SIG-M5 treated with dmso at 0.1 percent for 504 hours (cell line): ENCODE measurements around the gene TTC16.

Experiments used
- DNase-seq: peaks from one replicate; lab custom pipeline; 2025; ENCODE audit not compliant: unreplicated experiment; lab: John Stamatoyannopoulos, UW

Gene TTC16

DNA sequence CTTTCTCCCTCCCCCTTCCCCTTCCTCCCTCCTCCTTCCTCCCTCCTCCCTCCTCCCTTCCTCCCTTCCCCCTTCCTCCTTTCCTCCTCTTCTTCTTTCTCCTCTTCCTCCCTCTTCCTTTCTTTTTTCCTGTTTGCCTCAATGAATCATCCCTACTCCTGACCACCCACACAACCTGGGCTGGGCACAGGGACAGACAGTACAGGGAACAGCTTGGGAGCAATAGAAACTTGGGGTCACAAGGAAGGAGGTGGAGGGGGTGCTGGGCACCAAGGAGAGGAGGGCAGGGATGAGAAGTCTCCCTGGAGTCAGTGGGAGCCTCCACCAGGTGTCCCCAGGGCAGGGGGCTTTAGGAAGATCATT, 5.0 kb downstream of the TTC16 start:
- DNase-seq, result no peak

DNA sequence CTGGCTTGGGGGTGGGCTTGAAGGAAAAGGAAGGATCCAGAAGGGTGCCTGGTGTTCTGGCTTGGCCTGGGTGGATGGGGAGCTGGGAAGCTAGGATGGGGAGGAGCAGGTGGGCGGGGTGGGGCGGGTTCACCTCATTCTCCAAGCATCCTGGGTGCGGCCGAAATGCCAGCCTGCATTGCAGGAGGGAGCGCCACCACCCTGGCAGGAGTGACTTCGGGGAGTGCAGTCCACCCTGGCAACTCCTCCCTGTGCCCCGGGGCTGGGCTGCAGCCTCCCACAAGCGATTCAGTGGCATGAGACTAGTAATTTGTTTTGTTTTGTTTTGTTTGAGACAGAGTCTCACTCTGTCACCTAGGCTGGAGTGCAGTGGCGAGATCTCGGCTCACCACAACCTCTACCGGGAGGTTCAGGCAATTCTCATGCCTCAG, 5.5 kb downstream of the TTC16 start:
- DNase-seq, result peak; percentile 9

- no peak for DNase-seq
Observed at GRCh38 chr9:127722055-127722745, 6.3 kb downstream of the TTC16 start.

GRCh38 chr9:127723013-127723412, 7.1 kb downstream of the TTC16 start:
- no peak for DNase-seq

DNA sequence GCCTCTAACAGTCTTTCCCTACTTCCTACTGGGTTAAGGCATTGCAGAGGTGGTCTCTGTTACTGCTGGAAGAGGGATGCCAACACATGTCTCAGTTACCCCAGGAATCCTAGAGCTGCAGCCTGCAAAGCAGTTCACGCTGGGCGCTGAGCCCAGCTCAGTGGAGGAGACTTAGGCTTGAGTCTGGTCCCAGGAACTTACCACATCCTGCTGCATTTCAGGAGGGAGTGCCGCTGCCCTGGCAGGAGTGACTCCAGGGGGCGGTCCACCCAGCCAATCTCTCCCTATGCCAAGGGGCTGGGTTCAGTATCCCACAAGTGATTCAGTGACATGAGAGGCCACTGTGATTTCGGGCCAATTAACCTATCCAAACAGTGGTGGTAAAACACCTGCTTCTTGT, 7.6 kb downstream of the TTC16 start:
- no peak for DNase-seq

DNA sequence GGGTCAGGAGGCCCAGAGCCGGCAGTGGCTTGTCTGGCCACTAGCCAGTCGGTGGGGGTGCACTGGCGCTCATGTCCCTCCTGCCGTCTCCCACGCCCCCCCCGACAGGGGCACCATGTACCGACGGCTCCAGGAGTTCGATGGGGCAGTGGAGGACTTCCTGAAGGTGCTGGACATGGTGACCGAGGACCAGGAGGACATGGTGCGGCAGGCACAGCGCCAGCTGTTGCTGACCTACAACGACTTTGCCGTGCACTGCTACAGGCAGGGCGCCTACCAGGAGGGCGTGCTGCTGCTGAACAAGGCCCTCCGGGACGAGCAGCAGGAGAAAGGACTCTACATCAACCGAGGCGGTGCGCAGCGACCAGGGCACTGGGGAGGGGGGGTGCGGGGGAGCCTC, 8.1 kb downstream of the TTC16 start:
- no peak for DNase-seq

DNA sequence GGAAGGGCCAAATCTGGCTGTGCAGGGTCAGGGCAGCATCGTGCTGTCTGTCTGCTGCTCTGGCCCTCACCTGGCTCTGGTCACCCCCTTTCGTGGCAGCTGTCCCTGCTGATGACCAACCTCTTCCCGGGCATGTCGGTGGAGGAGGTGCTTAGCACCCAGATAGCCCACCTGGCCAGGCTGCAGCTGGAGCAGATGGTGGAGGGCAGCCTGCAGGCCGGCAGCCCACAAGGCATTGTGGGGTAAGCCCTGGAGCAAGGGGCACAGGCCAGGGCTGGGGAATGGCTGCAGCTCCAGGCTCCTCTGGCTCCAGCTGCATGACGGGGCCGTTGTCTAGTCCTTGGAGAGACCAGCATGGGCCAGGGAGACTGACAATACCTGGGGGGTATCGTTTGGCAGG, 11.0 kb downstream of the TTC16 start:
- no peak for DNase-seq

DNA sequence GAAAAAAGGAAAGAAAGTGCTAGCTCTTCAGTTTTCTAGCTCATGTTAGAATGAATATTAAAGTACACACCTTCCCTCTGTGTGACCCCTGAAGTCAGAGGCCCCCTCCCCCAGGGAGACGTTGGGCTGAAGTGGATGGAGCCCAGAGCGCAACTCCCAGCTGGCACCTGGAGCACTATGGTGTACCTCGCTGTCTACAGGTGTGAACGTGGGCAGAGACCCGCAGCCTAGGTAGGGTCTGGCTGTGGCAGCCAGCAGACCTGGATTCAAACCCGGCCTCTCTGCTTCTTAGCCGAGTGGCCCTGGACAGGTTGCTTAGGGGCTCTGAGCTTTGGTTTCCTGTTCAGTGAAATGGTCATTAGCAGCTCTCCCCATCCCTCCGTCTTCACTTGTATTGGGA, 12.9 kb downstream of the TTC16 start:
- no peak for DNase-seq

- no peak for DNase-seq
Observed at GRCh38 chr9:127729522-127730256, 13.8 kb downstream of the TTC16 start.

DNA sequence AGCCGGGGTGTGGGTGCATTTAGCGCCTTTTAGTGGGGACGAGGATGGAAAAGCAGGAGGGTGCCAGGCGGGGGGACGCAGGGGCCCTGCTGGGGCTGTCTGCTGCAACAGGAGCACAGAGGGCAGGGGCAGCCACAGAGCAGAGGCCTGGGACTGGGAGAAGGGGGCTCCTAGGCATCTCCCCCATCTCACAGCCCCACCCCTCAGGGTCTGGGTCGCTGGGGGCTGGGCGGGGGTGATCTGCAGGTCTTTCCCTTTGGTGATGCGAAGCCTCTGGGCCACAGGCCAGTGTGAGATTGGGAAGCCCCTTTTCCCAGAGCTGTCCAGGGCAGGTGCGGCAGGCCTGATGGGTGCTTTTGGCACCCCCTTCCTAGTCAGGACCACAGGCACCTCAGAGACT, 14.4 kb downstream of the TTC16 start:
- DNase-seq, result no peak

GRCh38 chr9:127730799-127731410, 15.0 kb downstream of the TTC16 start:
- no peak for DNase-seq

DNA sequence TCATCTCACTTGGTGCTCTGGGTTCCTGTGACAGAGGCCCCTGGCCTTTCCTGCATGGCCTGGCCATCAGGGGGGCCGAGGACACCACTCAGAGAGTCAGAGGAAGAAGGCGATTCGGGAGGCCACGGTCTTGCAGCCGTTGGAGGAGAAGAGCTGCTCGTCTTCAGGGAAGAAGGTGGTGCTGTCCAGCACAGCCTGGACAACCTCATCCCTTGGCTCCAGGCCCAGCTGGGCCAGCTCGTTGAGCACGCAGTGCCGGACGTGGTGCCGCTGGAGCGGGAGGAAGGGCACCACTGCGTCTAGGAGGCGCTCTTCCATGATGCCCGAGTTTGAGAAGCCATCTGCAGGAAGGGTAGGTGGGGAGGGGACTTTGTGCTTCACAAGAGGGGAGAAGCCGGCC, 16.1 kb downstream of the TTC16 start:
- no peak for DNase-seq

DNA sequence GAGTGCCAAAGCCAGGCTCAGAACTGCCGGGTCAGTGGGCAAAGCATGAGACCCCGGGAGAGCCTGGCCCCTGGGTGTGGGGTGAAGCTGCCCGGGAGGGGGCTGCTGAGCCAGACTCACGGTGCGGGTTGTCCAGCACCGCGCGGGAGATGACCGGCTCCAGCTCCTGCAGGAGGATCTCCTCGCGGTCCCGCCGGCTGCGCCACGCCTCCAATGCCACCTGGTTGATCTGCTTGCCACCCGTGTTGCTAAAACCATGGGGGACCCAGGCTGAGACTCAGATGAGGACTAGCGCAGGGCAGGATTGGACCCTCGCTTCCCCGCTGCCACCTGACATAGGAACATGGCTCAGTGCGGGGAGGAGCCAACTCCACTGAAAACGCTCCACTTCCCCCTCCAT, 16.6 kb downstream of the TTC16 start:
- DNase-seq, result no peak

- peak; percentile 41 for DNase-seq
Observed at GRCh38 chr9:127733614-127734013, 17.7 kb downstream of the TTC16 start.

DNA sequence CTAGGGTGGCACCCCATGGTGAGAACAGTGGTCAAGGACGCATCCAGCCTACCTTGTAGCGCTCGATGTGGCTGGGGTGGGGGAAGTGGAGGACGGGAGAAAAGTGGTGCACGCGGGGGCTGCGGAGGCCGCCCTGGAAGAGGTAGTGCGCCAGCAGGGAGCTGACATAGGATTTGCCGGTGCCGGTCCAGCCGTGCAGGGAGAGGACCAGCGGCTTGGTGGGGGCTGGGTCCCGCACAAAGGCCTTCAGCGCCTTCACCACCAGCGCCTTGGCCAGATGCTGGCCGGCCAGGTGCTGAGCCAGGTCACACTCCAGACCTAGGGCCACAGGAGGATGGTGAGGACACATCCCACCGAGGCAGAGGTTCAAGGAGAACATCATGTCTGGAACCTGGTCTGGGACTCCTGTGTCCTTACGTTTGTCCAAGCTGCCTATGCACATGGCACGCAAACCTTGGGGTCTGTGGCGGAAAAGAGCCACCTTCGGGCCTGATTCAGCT, 18.4 kb downstream of the TTC16 start:
- DNase-seq, result no peak

- peak; percentile 95 for DNase-seq
Observed at GRCh38 chr9:127734747-127735529, 19.1 kb downstream of the TTC16 start, which contains the start of gene TOR2A. TOR2A (minus strand) TSS chr9:127735294; CDS start chr9:127735270, 24 bp downstream.

DNA sequence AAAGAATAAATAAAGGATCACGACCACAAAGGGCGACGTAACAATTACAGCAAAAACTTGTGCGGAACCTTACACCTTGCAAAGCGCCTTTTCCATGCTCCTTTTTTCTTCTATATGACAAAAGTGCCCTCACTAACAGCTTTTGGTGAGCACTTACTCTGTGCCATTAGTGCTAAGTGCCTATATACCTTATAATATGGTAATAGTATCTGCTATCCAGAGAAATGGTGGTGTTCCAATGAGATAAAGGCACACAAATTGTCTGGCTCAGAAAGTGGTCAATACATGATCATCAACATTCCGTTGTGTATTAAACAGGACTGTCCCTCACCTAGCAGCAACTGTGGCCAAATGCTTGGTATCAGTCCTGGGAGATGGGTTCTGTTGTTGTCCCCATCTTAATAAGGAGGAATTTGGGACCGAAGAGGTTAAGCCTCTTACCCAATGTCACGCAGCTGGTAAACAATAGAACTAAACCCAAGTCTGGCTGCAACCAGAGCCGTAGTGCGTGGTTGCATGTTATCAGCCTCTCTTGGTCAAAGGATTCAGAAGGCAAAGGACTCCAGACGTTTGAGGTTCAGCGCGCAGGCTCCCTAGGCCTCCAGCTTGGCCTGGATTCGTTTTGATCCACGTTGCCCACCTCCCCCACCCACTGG, 19.8 kb downstream of the TTC16 start:
- no peak for DNase-seq

DNA sequence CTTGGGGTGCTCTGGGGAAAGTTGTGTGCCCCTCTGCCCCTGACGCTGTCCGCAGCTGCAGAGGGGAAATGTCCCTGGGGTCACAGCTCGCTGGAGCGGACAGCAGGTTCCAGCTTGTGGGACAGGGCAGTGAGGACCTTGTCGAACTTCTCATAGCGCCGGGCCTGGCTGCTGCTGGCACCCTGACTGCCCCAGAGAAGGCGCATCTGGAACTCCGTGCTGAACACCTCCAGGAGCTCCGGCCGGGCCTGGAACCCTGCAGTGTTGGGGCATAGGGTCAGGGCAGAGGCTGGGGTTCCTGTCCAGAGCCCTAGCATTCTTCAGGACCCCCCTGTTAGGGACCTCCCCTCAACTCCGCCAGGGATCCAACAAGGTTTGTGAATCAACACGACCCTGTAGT, 22.8 kb downstream of the TTC16 start:
- no peak for DNase-seq

DNA sequence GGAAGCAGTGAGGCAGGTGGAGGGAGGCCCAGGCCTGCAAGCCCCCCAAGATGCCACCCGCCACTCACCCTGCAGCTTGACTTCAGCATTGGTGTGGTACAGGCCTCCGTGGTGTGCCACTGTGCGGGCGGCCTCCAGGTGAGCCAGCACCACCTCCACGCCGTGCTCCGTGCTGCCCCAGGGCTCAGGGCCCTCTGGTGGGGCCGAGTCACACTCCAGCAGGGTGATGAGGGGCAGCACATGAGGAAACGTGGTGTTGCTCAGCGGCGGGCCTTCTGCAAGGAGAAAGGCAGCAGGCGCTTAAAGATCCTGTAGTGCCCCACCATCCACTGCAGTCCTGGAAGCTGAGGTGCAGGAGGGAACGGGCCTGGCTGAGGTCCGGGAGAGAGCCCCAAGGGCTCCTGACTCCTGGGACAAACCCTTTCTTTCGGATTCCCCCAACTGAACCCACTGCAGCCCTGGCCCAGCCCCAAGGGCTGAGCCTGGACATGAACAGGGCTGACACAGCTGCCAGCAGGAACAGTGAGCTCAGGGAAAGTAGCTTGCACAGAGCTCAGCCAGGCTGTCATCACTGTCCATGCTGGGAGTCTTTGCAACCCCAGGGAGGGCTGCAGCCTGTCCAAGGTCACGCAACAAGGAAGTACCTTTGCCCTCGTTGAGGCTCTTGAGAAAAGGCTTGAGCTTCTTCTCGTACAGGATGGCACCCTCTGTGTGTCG, 23.9 kb downstream of the TTC16 start:
- DNase-seq, result no peak

DNA sequence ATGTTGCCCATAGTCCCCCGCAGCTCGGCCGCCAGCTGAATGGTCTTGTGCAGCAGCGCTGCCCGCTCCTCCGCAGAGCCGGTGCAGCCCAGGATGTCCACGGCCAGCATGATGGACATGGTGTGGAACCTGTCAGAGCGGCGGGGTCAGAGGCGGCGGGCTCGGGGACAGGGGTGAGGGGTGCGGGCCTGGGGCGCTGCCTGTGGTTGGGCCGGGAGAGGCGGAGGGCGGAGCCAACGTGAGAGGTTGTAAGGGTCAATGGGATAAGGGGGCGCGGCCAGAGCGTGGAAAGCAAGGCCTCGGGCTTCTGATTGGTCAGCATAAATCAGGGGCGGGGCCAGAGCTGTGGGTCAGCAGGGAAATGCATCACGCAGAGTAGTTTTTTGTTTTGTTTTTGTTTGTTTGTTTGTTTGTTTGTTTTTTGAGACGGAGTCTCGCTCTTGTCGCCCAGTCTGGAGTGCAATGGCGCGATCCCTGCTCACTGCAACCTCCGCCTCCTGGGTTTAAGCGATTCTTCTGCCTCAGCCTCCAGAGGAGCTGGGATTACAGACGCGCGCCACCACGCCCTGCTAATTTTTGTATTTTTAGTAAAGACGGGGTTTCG, 26.1 kb downstream of the TTC16 start:
- no peak for DNase-seq
